ENCODE data around the gene GNG10. TPM values are rescaled to one million over a fixed set of nuclear protein-coding genes. Genes with fewer than 3 reads are reported as not detected.

The GNG10 gene
- total and polyA plus RNA-seq, 9 of the 15 experiments (the other 6 are each of a cell fraction or from before 2014, with no cell fraction given) = 13.1 to 37.8 (median 28.4) TPM

- TF ChIP-seq ZNF277 (CRISPR knock-in tag; IDR thresholded peaks at IDR 0.05; ENCODE audit: borderline replicate concordance) (no peak), SRSF3 (IDR thresholded peaks at IDR 0.05; ENCODE audit: insufficient read depth, low read length) (no peak), ZNF134 (CRISPR knock-in tag; conservative IDR thresholded peaks at IDR 0.05) (no peak), RBM25 (IDR thresholded peaks at IDR 0.05; ENCODE audit: low read depth, low read length, severe bottlenecking) (no peak), NBN (IDR thresholded peaks at IDR 0.05; ENCODE audit: low read depth) (no peak), PHF8 (IDR thresholded peaks at IDR 0.05; ENCODE audit: borderline replicate concordance, low read length) (peak; percentile 98; the same call in 1 of the 2 replicates), ETS1 (conservative IDR thresholded peaks at IDR 0.05; ENCODE audit: control insufficient read depth, low read depth, low read length) (peak; percentile 82), ZNF121 (CRISPR knock-in tag; conservative IDR thresholded peaks at IDR 0.05) (no peak), CBFB (CRISPR knock-in tag; IDR thresholded peaks at IDR 0.05) (no peak; the same call in 1 of the 2 replicates), HDAC6 (IDR thresholded peaks at IDR 0.05; ENCODE audit: low read depth, low read length) (no peak), GTF2E2 (tag; IDR thresholded peaks at IDR 0.05) (no peak), ZC3H4 (CRISPR knock-in tag; IDR thresholded peaks at IDR 0.05; ENCODE audit: borderline replicate concordance) (0 out of 2 replicates have a peak, but pooled peaks have one; percentile 65), DACH1 (IDR thresholded peaks at IDR 0.05; ENCODE audit: partially characterized antibody) (no peak), ZNF639 (CRISPR knock-in tag; conservative IDR thresholded peaks at IDR 0.05 in 1 of 2, IDR thresholded peaks at IDR 0.05 in 1 of 2) (no peak), BACH1 (tag; IDR thresholded peaks at IDR 0.05) (no peak), SAP30 (IDR thresholded peaks at IDR 0.05; ENCODE audit: borderline replicate concordance, insufficient read depth, low read depth, low read length, poor library complexity, severe bottlenecking) (peak; percentile 77), GABPB1 (CRISPR knock-in tag; IDR thresholded peaks at IDR 0.05) (peak; percentile 8; the same call in 1 of the 2 replicates), L3MBTL2 (IDR thresholded peaks at IDR 0.05) (peak; percentile 84), MNT (conservative IDR thresholded peaks at IDR 0.05) (peak; percentile 37 to 82), EP300 (IDR thresholded peaks at IDR 0.05; ENCODE audit: low read length) (peak; percentile 41; the same call in 1 of the 2 replicates), POLR2A (conservative IDR thresholded peaks at IDR 0.05) (peak; percentile 94), NCOA1 (IDR thresholded peaks at IDR 0.05; ENCODE audit: low read depth) (no peak), SUPT5H (IDR thresholded peaks at IDR 0.05) (peak; percentile 82), ZNF778 (CRISPR knock-in tag; IDR thresholded peaks at IDR 0.05) (no peak)
These were observed 30.0 kb upstream of the GNG10 start, which contains the start of gene DNAJC25 (continued) for GRCh38 chr9:111631214-111631971.

Data from K562 (cell line).